Sigmoid colon (tissue), 7 donors: Measurements from ENCODE around the gene CDC40. TPM values are rescaled to one million over a fixed set of nuclear protein-coding genes. Genes with fewer than 3 reads are reported as not detected.
"Not testable (repeated sequence)": the region's sequence is repeated elsewhere in the genome, so short reads cannot be mapped to it uniquely, and the experiment has no call there.

Experiments used
- DNase-seq: peaks from one replicate; pipeline ENCODE4 v3.0.0-alpha.2; 2019
- H3K27ac ChIP-seq, 4 donors: fragments of 200-600 bp; sonication (generic); one replicate each; pipeline ENCODE4 v1.5.1; 2016 to 2019; ENCODE audit warnings: mild to moderate bottlenecking in 1 of 4
- H3K27me3 ChIP-seq, 3 donors: fragments of 200-600 bp; sonication (generic); one replicate each; pipeline ENCODE4 v1.5.1; 2019; ENCODE audit warnings: mild to moderate bottlenecking in 1 of 3
- H3K36me3 ChIP-seq, 4 donors: fragments of 200-600 bp; sonication (generic); one replicate each; pipeline ENCODE4 v1.5.1; 2016 to 2019
- H3K4me1 ChIP-seq, 4 donors: fragments of 200-600 bp; sonication (generic); one replicate each; pipeline ENCODE4 v1.5.1; 2017 to 2019
- H3K4me3 ChIP-seq, 4 donors: fragments of 200-600 bp; sonication (generic); one replicate each; pipeline ENCODE4 v1.5.1; 2017 to 2019; ENCODE audit warnings: mild to moderate bottlenecking in 2 of 4, moderate library complexity in 1 of 4
- H3K9me3 ChIP-seq, 4 donors: fragments of 200-600 bp in 3 of 4; sonication (generic) in 3 of 4; one replicate each; pipeline versions ENCODE4 v1.5.1 to v1.6.1; 2013 to 2019
- EP300 ChIP-seq, 4 donors: sonication (generic); formaldehyde crosslinking; IDR thresholded peaks; one replicate each; pipeline ENCODE4 v1.6.1; 2017; ENCODE audit warnings: antibody characterized with exemption in 4 of 4
- POLR2A ChIP-seq, 2 donors: fragments of 450-650 bp; IDR thresholded peaks; one replicate each; pipeline ENCODE4 v1.6.1; 2016; ENCODE audit warnings: antibody characterized with exemption in 2 of 2, mild to moderate bottlenecking in 2 of 2, moderate library complexity in 2 of 2
- POLR2AphosphoS5 ChIP-seq, 4 donors: sonication (generic); formaldehyde crosslinking; IDR thresholded peaks; one replicate each; pipeline ENCODE4 v1.6.1; 2017; ENCODE audit warnings: antibody characterized with exemption in 4 of 4
- WGBS, 2 donors: extraction: QIAGEN DNeasy Blood & Tissue Kit; methylation state at CpG; one replicate each; pipeline ENCODE4 v1.1.7; 2013; 5-methylcytosine and 5-hydroxymethylcytosine counted together
- intact Hi-C: fragments of 100-400 bp; cut with DNase I; formaldehyde crosslinking; loops from one replicate; pipeline ENCODE4 v1.15.1; 2023
- polyA plus RNA-seq, 3 donors: library from polyadenylated mRNA; stranded (reverse); fragments of 200-250 nt; gene quantifications; one replicate each; pipeline ENCODE4 v1.2.3, GENCODE V29; 2013
- total RNA-seq, 4 donors: library from RNA; depleted of rRNA; stranded (reverse); fragments of >200 nt; gene quantifications; one replicate each; pipeline ENCODE4 v1.1.0, GENCODE V29; 2016
- TF ChIP-seq, protein P1 (sequence below), 4 experiments: fragments of 450-650 bp in 3 of 4; fragments of 200-600 bp in 1 of 4; IDR thresholded peaks; one replicate each; pipeline ENCODE4 v1.5.1; 2016 to 2019; ENCODE audit warnings: antibody characterized with exemption in 4 of 4, mild to moderate bottlenecking in 3 of 4, moderate library complexity in 2 of 4
- donor health status: healthy with polysubstance abuse.
- donor health status: Bipolar disorder and iron deficiency.
- donor health status: healthy.

Gene CDC40
- total and polyA plus RNA-seq, 7 donors, result 11.4 to 23.9 (median 14.5) TPM

GRCh38 chr6:110217266-110217665 lies 37.0 kb downstream of the CDC40 start:
- H3K36me3 ChIP-seq, result peaks cover 4 to 93% (median 17%) of the 10 kb centered on the region in 4 donors
- H3K4me3 ChIP-seq, result no peak overlapping the region
- H3K27me3 ChIP-seq, result no peaks in the 10 kb centered on the region
- intact Hi-C loops, result no loop called here
- H3K27ac ChIP-seq, result no peak overlapping the region
- no peak for DNase-seq
- TF ChIP-seq EP300 (IDR thresholded peaks at IDR 0.05) (no peak), POLR2A (IDR thresholded peaks at IDR 0.05) (no peak), POLR2AphosphoS5 (IDR thresholded peaks at IDR 0.05) (no peak)
- TF ChIP-seq, protein P1, sequence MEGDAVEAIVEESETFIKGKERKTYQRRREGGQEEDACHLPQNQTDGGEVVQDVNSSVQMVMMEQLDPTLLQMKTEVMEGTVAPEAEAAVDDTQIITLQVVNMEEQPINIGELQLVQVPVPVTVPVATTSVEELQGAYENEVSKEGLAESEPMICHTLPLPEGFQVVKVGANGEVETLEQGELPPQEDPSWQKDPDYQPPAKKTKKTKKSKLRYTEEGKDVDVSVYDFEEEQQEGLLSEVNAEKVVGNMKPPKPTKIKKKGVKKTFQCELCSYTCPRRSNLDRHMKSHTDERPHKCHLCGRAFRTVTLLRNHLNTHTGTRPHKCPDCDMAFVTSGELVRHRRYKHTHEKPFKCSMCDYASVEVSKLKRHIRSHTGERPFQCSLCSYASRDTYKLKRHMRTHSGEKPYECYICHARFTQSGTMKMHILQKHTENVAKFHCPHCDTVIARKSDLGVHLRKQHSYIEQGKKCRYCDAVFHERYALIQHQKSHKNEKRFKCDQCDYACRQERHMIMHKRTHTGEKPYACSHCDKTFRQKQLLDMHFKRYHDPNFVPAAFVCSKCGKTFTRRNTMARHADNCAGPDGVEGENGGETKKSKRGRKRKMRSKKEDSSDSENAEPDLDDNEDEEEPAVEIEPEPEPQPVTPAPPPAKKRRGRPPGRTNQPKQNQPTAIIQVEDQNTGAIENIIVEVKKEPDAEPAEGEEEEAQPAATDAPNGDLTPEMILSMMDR (IDR thresholded peaks at IDR 0.05), result no peak
- H3K4me1 ChIP-seq, result no peaks in the 10 kb centered on the region
- no peaks in the 10 kb centered on the region for H3K9me3 ChIP-seq
- 92 to 93% methylated on average over 2 of the region's 2 CpGs for WGBS, 2 donors

DNA sequence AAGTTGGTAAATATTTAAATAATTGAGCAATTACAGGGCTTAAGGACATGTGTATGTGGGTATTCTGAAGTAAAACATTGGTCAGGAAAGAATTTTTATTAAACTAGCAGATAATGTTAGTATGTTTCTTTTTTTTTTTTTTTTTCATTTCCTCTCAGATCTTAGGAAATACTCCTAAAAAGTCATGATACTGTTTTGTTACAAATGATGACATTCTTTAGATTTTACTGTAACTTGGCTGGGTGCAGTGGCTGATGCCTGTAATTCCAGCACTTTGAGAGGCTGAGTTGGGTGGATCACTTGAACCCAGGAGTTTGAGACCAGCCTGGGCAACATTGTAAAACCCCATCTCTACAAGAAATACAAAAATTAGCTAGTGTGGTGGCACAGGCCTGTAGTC lies 41.5 kb downstream of the CDC40 start:
- no peaks in the 10 kb centered on the region for H3K9me3 ChIP-seq
- DNase-seq, result no peak
- peaks cover 4 to 80% (median 13%) of the 10 kb centered on the region in 4 donors for H3K36me3 ChIP-seq
- no peaks in the 10 kb centered on the region for H3K4me1 ChIP-seq
- intact Hi-C loops, result no loop called here
- H3K4me3 ChIP-seq, result no peak overlapping the region
- no peak overlapping the region for H3K27ac ChIP-seq
- TF ChIP-seq, protein P1 (IDR thresholded peaks at IDR 0.05), result no peak
- TF ChIP-seq EP300 (IDR thresholded peaks at IDR 0.05) (no peak), POLR2AphosphoS5 (IDR thresholded peaks at IDR 0.05) (no peak), POLR2A (IDR thresholded peaks at IDR 0.05) (no peak)
- H3K27me3 ChIP-seq, result no peaks in the 10 kb centered on the region

DNA sequence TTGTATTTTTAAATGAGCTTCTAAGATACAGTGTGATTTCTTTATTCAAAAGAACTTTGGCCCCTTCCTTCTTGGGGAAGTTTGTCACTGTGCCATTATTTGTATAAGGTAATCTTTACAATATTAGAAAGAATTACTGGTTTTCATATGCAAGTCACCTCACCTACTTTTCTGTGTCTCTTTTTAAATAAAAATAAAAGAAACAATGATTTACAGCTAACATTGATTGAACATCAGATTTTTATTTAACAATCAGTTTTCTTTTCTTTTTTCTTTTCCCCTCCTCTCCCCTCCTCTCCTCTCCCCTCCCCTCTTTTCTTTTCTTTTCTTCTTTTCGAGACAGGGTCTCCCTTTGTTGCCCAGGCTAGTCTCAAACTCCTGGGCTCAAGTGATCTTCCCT lies 46.0 kb downstream of the CDC40 start:
- H3K4me3 ChIP-seq, result no peak overlapping the region
- no peaks in the 10 kb centered on the region for H3K27me3 ChIP-seq
- no peaks in the 10 kb centered on the region for H3K4me1 ChIP-seq
- no peaks in the 10 kb centered on the region for H3K9me3 ChIP-seq
- WGBS, 2 donors, result 80 to 89% methylated on average over 1 of the region's 1 CpG
- H3K27ac ChIP-seq, result no peak overlapping the region
- H3K36me3 ChIP-seq, result peaks cover 0 to 67% (median 11%) of the 10 kb centered on the region in 4 donors
- DNase-seq, result no peak
- intact Hi-C loops, result no loop called here
- TF ChIP-seq, protein P1 (IDR thresholded peaks at IDR 0.05), result no peak
- TF ChIP-seq POLR2AphosphoS5 (IDR thresholded peaks at IDR 0.05) (no peak), EP300 (IDR thresholded peaks at IDR 0.05) (no peak), POLR2A (IDR thresholded peaks at IDR 0.05) (no peak)

DNA sequence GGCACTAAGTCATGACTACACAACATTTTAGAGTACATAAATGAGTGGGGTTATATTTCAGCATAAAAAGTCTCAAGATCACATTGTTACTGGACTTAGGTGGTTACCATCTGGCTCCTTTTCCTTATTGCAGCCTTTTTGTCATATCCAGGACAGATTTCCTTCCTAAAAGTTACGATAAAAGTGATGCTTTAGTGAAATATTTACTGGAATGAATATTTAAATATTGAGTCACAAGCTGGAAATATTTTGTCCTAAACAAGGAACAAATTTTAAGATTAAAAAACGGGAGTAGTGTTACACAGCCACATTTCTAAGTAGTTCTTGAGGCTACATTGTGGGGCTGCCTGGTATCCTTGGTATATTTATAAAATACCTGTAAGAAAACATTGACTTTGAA lies 52.2 kb downstream of the CDC40 start:
- TF ChIP-seq, protein P1 (IDR thresholded peaks at IDR 0.05), result no peak
- TF ChIP-seq POLR2AphosphoS5 (IDR thresholded peaks at IDR 0.05), result no peak
- TF ChIP-seq EP300 (IDR thresholded peaks at IDR 0.05), result no peak
- no peak for TF ChIP-seq POLR2A (IDR thresholded peaks at IDR 0.05)
- no peak for DNase-seq
- H3K27ac ChIP-seq, result peak overlapping the region in 3 of 4 donors; percentile 7 to 47 (median 19)
- 85 to 88% methylated on average over 2 of the region's 2 CpGs for WGBS, 2 donors
- no peak overlapping the region for H3K4me3 ChIP-seq
- no peaks in the 10 kb centered on the region for H3K9me3 ChIP-seq
- intact Hi-C loops, result no loop called here
- H3K36me3 ChIP-seq, result peaks cover 0 to 38% (median 9%) of the 10 kb centered on the region in 4 donors
- H3K27me3 ChIP-seq, result no peaks in the 10 kb centered on the region
- H3K4me1 ChIP-seq, result peaks cover 0 to 17% (median 6%) of the 10 kb centered on the region in 4 donors

DNA sequence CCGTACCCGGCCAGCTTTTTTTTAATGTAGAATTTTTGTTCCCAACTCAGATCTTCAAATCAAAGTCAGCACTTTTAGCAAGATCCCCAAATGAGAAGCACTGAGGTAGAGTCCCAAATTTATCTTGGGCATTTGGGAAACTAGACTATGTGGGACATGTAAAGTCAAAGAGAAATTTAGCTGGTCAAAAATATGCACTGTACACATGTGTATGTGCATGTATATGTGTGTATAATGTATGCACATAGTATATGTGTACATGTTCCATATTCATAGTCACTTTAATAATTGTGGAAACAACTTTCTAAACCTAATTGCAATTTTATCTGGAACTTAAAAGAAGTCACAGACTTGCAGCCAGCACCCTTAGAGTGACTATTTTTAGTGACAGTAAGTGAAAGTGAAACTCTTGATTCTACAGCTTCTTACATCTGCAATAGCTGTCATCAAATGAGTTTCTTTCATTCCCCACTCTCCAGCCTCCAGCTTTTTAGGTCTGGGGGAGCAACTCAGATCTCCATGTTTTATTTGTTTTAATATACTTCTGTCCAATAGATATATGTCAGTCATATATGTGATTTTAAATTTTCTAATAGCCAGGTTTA lies 53.6 kb downstream of the CDC40 start:
- H3K27ac ChIP-seq, result peak overlapping the region in 3 of 4 donors; percentile 44 to 55 (median 51)
- WGBS, 2 donors, result 90 to 95% methylated on average over 2 of the region's 2 CpGs
- peaks cover 0 to 17% (median 6%) of the 10 kb centered on the region in 4 donors for H3K4me1 ChIP-seq
- no peak overlapping the region for H3K4me3 ChIP-seq
- H3K9me3 ChIP-seq, result no peaks in the 10 kb centered on the region
- intact Hi-C loops, result no loop called here
- H3K27me3 ChIP-seq, result no peaks in the 10 kb centered on the region
- no peak for DNase-seq
- TF ChIP-seq POLR2A (IDR thresholded peaks at IDR 0.05) (no peak), EP300 (IDR thresholded peaks at IDR 0.05) (no peak), POLR2AphosphoS5 (IDR thresholded peaks at IDR 0.05) (no peak)
- TF ChIP-seq, protein P1 (IDR thresholded peaks at IDR 0.05), result no peak
- H3K36me3 ChIP-seq, result peaks cover 0 to 32% (median 9%) of the 10 kb centered on the region in 4 donors

DNA sequence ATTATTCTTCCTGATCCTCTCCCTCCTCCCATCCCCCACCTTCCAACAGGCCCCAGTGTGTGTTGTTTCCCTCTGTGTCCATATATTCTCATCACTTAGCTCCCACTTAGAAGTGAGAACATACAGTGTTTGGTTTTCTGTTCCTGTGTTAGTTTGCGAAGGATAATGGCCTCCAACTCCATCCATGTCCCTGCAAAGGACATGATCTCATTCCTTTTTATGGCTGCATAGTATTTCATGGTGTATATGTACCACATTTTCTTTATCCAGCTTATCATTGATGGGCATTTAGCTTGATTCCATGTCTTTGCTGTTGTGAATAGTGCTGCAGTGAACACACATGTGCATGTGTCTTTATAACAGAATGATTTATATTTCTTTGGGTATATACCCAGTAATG lies 55.8 kb downstream of the CDC40 start:
- Histone ChIP-seq H3K4me1 (peaks cover 0 to 17% (median 6%) of the 10 kb centered on the region in 4 donors), H3K36me3 (peaks cover 0 to 21% (median 6%) of the 10 kb centered on the region in 4 donors)
- DNase-seq, intact Hi-C loops, H3K27ac ChIP-seq, H3K4me3 ChIP-seq, H3K27me3 ChIP-seq, H3K9me3 ChIP-seq: not testable (repeated sequence)
- WGBS, 2 donors, result 97 to 100% methylated on average over 1 of the region's 1 CpG
